H9 (cell line): ENCODE results near the gene COQ10B. TPM values are rescaled to one million over a fixed set of nuclear protein-coding genes. Genes with fewer than 3 reads are reported as not detected.
A peak's percentile ranks its signal among the peaks of the same experiment; 100 is the strongest.

Source experiments
- DNase-seq: peaks from one replicate; pipeline ENCODE4 v3.0.0-alpha.2; 2017
- H2AFZ ChIP-seq: one replicate; pipeline ENCODE4 v1.6.1; 2013; ENCODE audit warnings: mild to moderate bottlenecking, low read length, control low read depth, moderate library complexity
- H2AK5ac ChIP-seq: 2 replicates; pipeline ENCODE4 v1.6.1; 2013; ENCODE audit warnings: low read length, control low read depth, mixed read lengths; ENCODE audit not compliant: insufficient read length
- H2BK120ac ChIP-seq: one replicate; pipeline ENCODE4 v1.6.1; 2013; ENCODE audit warnings: low read depth, mild to moderate bottlenecking, low read length, control low read depth, inconsistent platforms; ENCODE audit not compliant: poor library complexity, severe bottlenecking
- H2BK12ac ChIP-seq: 2 replicates; pipeline ENCODE4 v1.6.1; 2013; ENCODE audit warnings: low read length, control low read depth, mixed read lengths, low read depth; ENCODE audit not compliant: insufficient read length
- H2BK15ac ChIP-seq: 2 replicates; pipeline ENCODE4 v1.6.1; 2013; ENCODE audit warnings: low read depth, low read length, control low read depth
- H2BK20ac ChIP-seq: one replicate; pipeline ENCODE4 v1.6.1; 2013; ENCODE audit warnings: low read depth, mild to moderate bottlenecking, low read length, control low read depth, inconsistent platforms; ENCODE audit not compliant: poor library complexity, severe bottlenecking
- H2BK5ac ChIP-seq: 2 replicates; pipeline ENCODE4 v1.6.1; 2013; ENCODE audit warnings: low read length, control low read depth, mixed read lengths; ENCODE audit not compliant: insufficient read length
- H3K14ac ChIP-seq: 2 replicates; pipeline ENCODE4 v1.6.1; 2013; ENCODE audit warnings: low read length, control low read depth; ENCODE audit not compliant: insufficient read depth
- H3K18ac ChIP-seq: 2 replicates; pipeline ENCODE4 v1.6.1; 2013; ENCODE audit warnings: low read depth, mild to moderate bottlenecking, mixed read lengths, low read length, control low read depth; ENCODE audit not compliant: insufficient read length
- H3K23ac ChIP-seq: 2 replicates; pipeline ENCODE4 v1.6.1; 2013; ENCODE audit warnings: low read length, control low read depth, mixed read lengths, low read depth; ENCODE audit not compliant: insufficient read length
- H3K23me2 ChIP-seq: 2 replicates; pipeline ENCODE4 v1.6.1; 2013; ENCODE audit warnings: low read depth, mild to moderate bottlenecking, mixed read lengths, low read length, control low read depth; ENCODE audit not compliant: insufficient read length, poor library complexity, severe bottlenecking
- H3K27ac ChIP-seq: 2 replicates; pipeline ENCODE4 v1.5.1; 2013; ENCODE audit warnings: low read length, control low read depth, mixed read lengths, low read depth; ENCODE audit not compliant: insufficient read length
- H3K27me3 ChIP-seq: 2 replicates; pipeline ENCODE4 v1.6.1; 2013; ENCODE audit warnings: low read length, control low read depth, inconsistent platforms; ENCODE audit not compliant: insufficient read depth
- H3K4ac ChIP-seq: 2 replicates; pipeline ENCODE4 v1.6.1; 2013; ENCODE audit warnings: low read depth, mild to moderate bottlenecking, control low read depth, inconsistent platforms, low read length, moderate library complexity
- H3K4me1 ChIP-seq: 2 replicates; pipeline ENCODE4 v1.6.1; 2013; ENCODE audit warnings: low read length, control low read depth, inconsistent platforms; ENCODE audit not compliant: insufficient read depth
- H3K4me2 ChIP-seq: 2 replicates; pipeline ENCODE4 v1.6.1; 2013; ENCODE audit warnings: low read length, control low read depth, mixed read lengths; ENCODE audit not compliant: insufficient read length, insufficient read depth
- H3K56ac ChIP-seq: 2 replicates; pipeline ENCODE4 v1.6.1; 2013; ENCODE audit warnings: low read depth, mild to moderate bottlenecking, mixed read lengths, low read length, control low read depth; ENCODE audit not compliant: insufficient read length
- H3K79me1 ChIP-seq: 2 replicates; pipeline ENCODE4 v1.6.1; 2013; ENCODE audit warnings: low read depth, mild to moderate bottlenecking, moderate library complexity, low read length, control low read depth, inconsistent platforms; ENCODE audit not compliant: insufficient read depth, poor library complexity, severe bottlenecking
- H3K79me2 ChIP-seq: 2 replicates; pipeline ENCODE4 v1.6.1; 2013; ENCODE audit warnings: low read length, control low read depth, inconsistent platforms; ENCODE audit not compliant: insufficient read depth
- H3K9ac ChIP-seq: 2 replicates; pipeline ENCODE4 v1.6.1; 2013; ENCODE audit warnings: low read length, control low read depth, mixed read lengths; ENCODE audit not compliant: insufficient read length; ENCODE audit errors: extremely low read depth
- H3K9me3 ChIP-seq: one replicate; pipeline ENCODE4 v1.6.1; 2013; ENCODE audit warnings: low read depth, low read length, inconsistent platforms; ENCODE audit not compliant: control insufficient read depth
- H3T11ph ChIP-seq: one replicate; pipeline ENCODE4 v1.6.1; 2013; ENCODE audit warnings: mild to moderate bottlenecking, low read length, control low read depth, inconsistent platforms
- H4K20me1 ChIP-seq: one replicate; pipeline ENCODE4 v1.6.1; 2013; ENCODE audit not compliant: control insufficient read depth, insufficient read length, insufficient read depth
- H4K5ac ChIP-seq: 2 replicates; pipeline ENCODE4 v1.6.1; 2013; ENCODE audit warnings: low read depth, mild to moderate bottlenecking, mixed read lengths, low read length, control low read depth; ENCODE audit not compliant: insufficient read length
- H4K8ac ChIP-seq: replicated peaks from 2 replicates; pipeline ENCODE4 v1.6.1; 2013; ENCODE audit warnings: low read length, control low read depth, mixed read lengths, low read depth; ENCODE audit not compliant: insufficient read length
- H4K91ac ChIP-seq: 2 replicates; pipeline ENCODE4 v1.6.1; 2013; ENCODE audit warnings: low read depth, mild to moderate bottlenecking, moderate library complexity, mixed read lengths, low read length, control low read depth; ENCODE audit not compliant: insufficient read length
- H3K27ac Mint-ChIP-seq, 3 experiments: 2 replicates in 2 of 3; 3 replicates in 1 of 3; pipeline ENCODE4 v1.8.0; 2020 to 2021; ENCODE audit warnings: mixed read lengths in 3 of 3, mild to moderate bottlenecking in 1 of 3, moderate library complexity in 1 of 3
- H3K27me3 Mint-ChIP-seq: 2 replicates; pipeline ENCODE4 v1.8.0; 2021; ENCODE audit warnings: low read depth, mild to moderate bottlenecking, moderate library complexity, mixed read lengths
- H3K36me3 Mint-ChIP-seq, 3 experiments: 2 replicates in 2 of 3; 3 replicates in 1 of 3; pipeline ENCODE4 v1.8.0; 2020 to 2021; ENCODE audit warnings: low read depth in 3 of 3, mixed read lengths in 3 of 3; ENCODE audit not compliant: insufficient read depth in 1 of 3
- H3K4me1 Mint-ChIP-seq, 2 experiments: 2 replicates each; pipeline ENCODE4 v1.8.0; 2020; ENCODE audit warnings: mixed read lengths in 2 of 2
- H3K4me3 Mint-ChIP-seq, 2 experiments: 2 replicates in 1 of 2; 3 replicates in 1 of 2; pipeline ENCODE4 v1.8.0; 2020 to 2021; ENCODE audit warnings: mild to moderate bottlenecking in 2 of 2, mixed read lengths in 2 of 2, moderate library complexity in 1 of 2
- H3K9me3 Mint-ChIP-seq, 2 experiments: 2 replicates in 1 of 2; 3 replicates in 1 of 2; pipeline ENCODE4 v1.8.0; 2020; ENCODE audit warnings: mild to moderate bottlenecking in 2 of 2, mixed read lengths in 2 of 2, moderate library complexity in 1 of 2
- WGBS: extraction: QIAGEN DNeasy Blood & Tissue Kit; methylation state at CpG from one replicate; pipeline ENCODE4 v1.1.7; 2013; ENCODE audit warnings: missing lambda C conversion rate, low lambda C conversion rate, mixed read lengths; ENCODE audit not compliant: insufficient read length; ENCODE audit errors: extremely low coverage; 5-methylcytosine and 5-hydroxymethylcytosine counted together
- total RNA-seq: library from RNA; stranded (reverse); gene quantifications from 2 replicates; pipeline ENCODE4 v1.2.1, GENCODE V29; 2021
- TF ChIP-seq, protein P1 (sequence below): fragments of 200-600 bp; sonication (generic); conservative IDR thresholded peaks from 3 replicates; pipeline ENCODE4 v1.8.0; 2021; ENCODE audit warnings: antibody characterized with exemption, mild to moderate bottlenecking

Gene COQ10B
- total RNA-seq, 1 experiment from 2014 or later, result 16.2 TPM

DNA sequence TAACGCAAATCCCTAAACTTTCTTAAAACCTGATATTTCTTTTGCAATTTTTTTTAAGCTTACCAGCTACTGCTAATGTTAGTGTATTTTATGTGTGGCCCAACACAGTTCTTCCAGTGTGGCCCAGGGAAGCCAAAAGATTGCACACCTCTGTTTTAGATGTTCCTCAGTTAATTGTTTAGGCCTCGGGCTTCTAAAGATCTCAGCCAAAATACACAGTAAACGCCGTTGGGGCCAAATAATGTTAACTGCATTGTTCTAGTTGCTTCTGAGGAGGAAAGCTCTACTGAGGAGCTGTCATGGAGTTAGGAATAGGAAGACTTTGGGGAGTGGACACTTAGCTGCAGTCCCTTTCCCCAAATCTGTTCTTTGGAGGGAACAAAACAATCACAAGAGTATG lies 48.8 kb downstream of the COQ10B start:
- peaks cover 52 to 70% (median 64%) of the 10 kb centered on the region in 3 experiments for H3K36me3 Mint-ChIP-seq
- TF ChIP-seq, protein P1, sequence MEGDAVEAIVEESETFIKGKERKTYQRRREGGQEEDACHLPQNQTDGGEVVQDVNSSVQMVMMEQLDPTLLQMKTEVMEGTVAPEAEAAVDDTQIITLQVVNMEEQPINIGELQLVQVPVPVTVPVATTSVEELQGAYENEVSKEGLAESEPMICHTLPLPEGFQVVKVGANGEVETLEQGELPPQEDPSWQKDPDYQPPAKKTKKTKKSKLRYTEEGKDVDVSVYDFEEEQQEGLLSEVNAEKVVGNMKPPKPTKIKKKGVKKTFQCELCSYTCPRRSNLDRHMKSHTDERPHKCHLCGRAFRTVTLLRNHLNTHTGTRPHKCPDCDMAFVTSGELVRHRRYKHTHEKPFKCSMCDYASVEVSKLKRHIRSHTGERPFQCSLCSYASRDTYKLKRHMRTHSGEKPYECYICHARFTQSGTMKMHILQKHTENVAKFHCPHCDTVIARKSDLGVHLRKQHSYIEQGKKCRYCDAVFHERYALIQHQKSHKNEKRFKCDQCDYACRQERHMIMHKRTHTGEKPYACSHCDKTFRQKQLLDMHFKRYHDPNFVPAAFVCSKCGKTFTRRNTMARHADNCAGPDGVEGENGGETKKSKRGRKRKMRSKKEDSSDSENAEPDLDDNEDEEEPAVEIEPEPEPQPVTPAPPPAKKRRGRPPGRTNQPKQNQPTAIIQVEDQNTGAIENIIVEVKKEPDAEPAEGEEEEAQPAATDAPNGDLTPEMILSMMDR, result no peak
- peak overlapping the region; percentile 98 to 99 for H3K4me3 Mint-ChIP-seq

More for the DNA sequence above, 48.8 kb downstream of the COQ10B start:
- H3K27ac Mint-ChIP-seq, result peak overlapping the region in 2 of 3 experiments; percentile 56 to 79; a peak in 5 of 7 replicates
- no peaks in the 10 kb centered on the region; the same call in 1 of the 2 replicates for H3K4me1 ChIP-seq
- H3K79me2 ChIP-seq, result peaks cover 37% of the 10 kb centered on the region; the same call in 1 of the 2 replicates
- no peak overlapping the region for H3K27ac ChIP-seq
- H3K4me2 ChIP-seq, result peak overlapping the region; percentile 36
- no peak for DNase-seq
- no CpG with 5 or more reads among the region's 4 CpGs for WGBS
- peaks cover 22 to 26% of the 10 kb centered on the region in 2 experiments for H3K4me1 Mint-ChIP-seq
- H3K79me1 ChIP-seq, result no peaks in the 10 kb centered on the region
- no peaks in the 10 kb centered on the region for H3K27me3 Mint-ChIP-seq
- H4K8ac ChIP-seq, result no peak overlapping the region
- no peak overlapping the region for H2BK20ac ChIP-seq
- no peak overlapping the region for H3T11ph ChIP-seq
- H3K23ac ChIP-seq, result no peak overlapping the region
- H3K23me2 ChIP-seq, result peaks cover 6% of the 10 kb centered on the region
- H2BK12ac ChIP-seq, result no peak overlapping the region
- H4K20me1 ChIP-seq, result no peaks in the 10 kb centered on the region
- H4K91ac ChIP-seq, result no peak overlapping the region
- H2BK5ac ChIP-seq, result no peak overlapping the region
- H2AK5ac ChIP-seq, result no peak overlapping the region
- no peak overlapping the region for H3K56ac ChIP-seq
- H3K18ac ChIP-seq, result no peak overlapping the region
- H2BK15ac ChIP-seq, result no peak overlapping the region
- peak overlapping the region; percentile 4 for H3K9ac ChIP-seq
- H2AFZ ChIP-seq, result no peak overlapping the region
- H3K27me3 ChIP-seq, result no peaks in the 10 kb centered on the region
- no peaks in the 10 kb centered on the region; a peak in 1 of 5 replicates for H3K9me3 Mint-ChIP-seq
- no peak overlapping the region for H3K14ac ChIP-seq
- H3K9me3 ChIP-seq, result no peaks in the 10 kb centered on the region
- H4K5ac ChIP-seq, result no peak overlapping the region
- H2BK120ac ChIP-seq, result no peak overlapping the region
- H3K4ac ChIP-seq, result no peak overlapping the region
